Heart left ventricle (tissue), 16 donors: ENCODE results near the gene CTNNA1. TPM values are rescaled to one million over a fixed set of nuclear protein-coding genes. Genes with fewer than 3 reads are reported as not detected.

ENCODE experiments used
- ATAC-seq, 4 donors: fragments of 200-7000 bp; cut with Tn5 transposase; one replicate each; pipeline ENCODE4 v1.9.1; 2020 to 2022; ENCODE audit warnings: moderate library complexity in 4 of 4, mild to moderate bottlenecking in 3 of 4, moderate number of reproducible peaks in 1 of 4
- DNase-seq, 5 donors: peaks; one replicate each; pipeline ENCODE4 v3.0.0-alpha.2; 2020
- H3K27ac ChIP-seq, 12 donors: fragments of 200-600 bp; sonication (generic) in 4 of 12; one replicate each; pipeline versions ENCODE4 v1.5.0 to v1.8.0; 2016 to 2022; ENCODE audit warnings: mild to moderate bottlenecking in 2 of 12
- H3K27me3 ChIP-seq, 9 donors: fragments of 200-600 bp; sonication (generic) in 2 of 9; one replicate each; pipeline versions ENCODE4 v1.5.1 to v1.8.0; 2016 to 2022; ENCODE audit warnings: mild to moderate bottlenecking in 3 of 9
- H3K36me3 ChIP-seq, 9 donors: fragments of 200-600 bp; sonication (generic) in 2 of 9; one replicate each; pipeline versions ENCODE4 v1.5.0 to v1.8.0; 2018 to 2022; ENCODE audit warnings: mild to moderate bottlenecking in 2 of 9
- H3K4me1 ChIP-seq, 12 donors: fragments of 200-600 bp; sonication (generic) in 4 of 12; one replicate each; pipeline versions ENCODE4 v1.5.0 to v1.8.0; 2016 to 2022; ENCODE audit warnings: mild to moderate bottlenecking in 3 of 12
- H3K4me3 ChIP-seq, 12 donors: fragments of 200-600 bp; sonication (generic) in 4 of 12; one replicate each; pipeline versions ENCODE4 v1.5.0 to v1.8.0; 2017 to 2022; ENCODE audit warnings: mild to moderate bottlenecking in 9 of 12, moderate library complexity in 4 of 12
- H3K9me3 ChIP-seq, 12 donors: fragments of 200-600 bp; sonication (generic) in 4 of 12; one replicate each; pipeline versions ENCODE4 v1.5.0 to v1.8.0; 2016 to 2022; ENCODE audit warnings: mild to moderate bottlenecking in 1 of 12
- POLR2A ChIP-seq, 2 donors: fragments of 450-650 bp; IDR thresholded peaks; one replicate each; pipeline ENCODE4 v1.6.1; 2017; ENCODE audit warnings: antibody characterized with exemption in 2 of 2, mild to moderate bottlenecking in 2 of 2, moderate library complexity in 2 of 2
- WGBS, 4 donors: extraction: QIAGEN DNeasy Blood & Tissue Kit in 2 of 4; methylation state at CpG; one replicate each; pipeline versions ENCODE4 v1.1.5 to v1.1.7; 2013 to 2018; 5-methylcytosine and 5-hydroxymethylcytosine counted together
- intact Hi-C, 10 donors: fragments of 100-400 bp; cut with DNase I; formaldehyde crosslinking; loops; one replicate each; pipeline versions ENCODE4 v1.11.1 to v1.14.2; 2022
- polyA plus RNA-seq, 2 donors: library from polyadenylated mRNA; stranded (reverse); fragments of 200-250 nt; gene quantifications; one replicate each; pipeline ENCODE4 v1.2.3, GENCODE V29; 2013
- total RNA-seq, 9 donors: library from RNA; depleted of rRNA in 2 of 9; stranded (reverse); fragments of >200 nt in 2 of 9; fragmentation: NEBNext Ultra II Directional in 3 of 9; extraction: Animal tissue kit (Norgen Biotek cat#: 25700) in 3 of 9; gene quantifications; one replicate each; pipeline versions ENCODE4 v1.1.0 to v1.2.4, GENCODE V29; 2016 to 2023
- TF ChIP-seq, protein P1 (sequence below), 12 donors: fragments of 200-600 bp; sonication (generic) in 4 of 12; IDR thresholded peaks; one replicate each; pipeline versions ENCODE4 v1.5.0 to v1.8.0; 2018 to 2022; ENCODE audit warnings: antibody characterized with exemption in 12 of 12, mild to moderate bottlenecking in 5 of 12
- donor health status: ischemic (EF 13 %, LVEDD 7.1; RV severe dilation, severe dysfunction).
- donor health status: healthy with polysubstance abuse.
- donor health status: DM: no; HTN: yes; CAD: no.
- donor health status: DM: no; HTN: no; CAD: no.
- donor health status: ischemic (EF 25% LVEDD 6.9; RV normal size, moderate dysfunction).
- donor health status: ischemic (EF 25% LVEDD 5.7; RV mildly dilated, moderate dysfunction).
- donor health status: healthy.
- donor health status: DM: yes; HTN: yes; CAD: no.
- donor health status: ischemic (EF 35%, LVEDD 5.7; RV mildly dilated, moderate dysfunction).
- donor health status: nonischemic (EF 11% LVEDD 7.7; RV severe dilation, severe dysfunction).
- donor health status: DM: yes; HTN: yes; CAD: no.
- donor health status: PGD.
- donor health status: ischemic (EF 29% LVEDD 5.4; RV normal size, mild dysfunction).
- donor health status: nonischemic (EF 23%, LVEDD 6.1; RV moderate dilation, normal function).

The CTNNA1 gene
- total and polyA plus RNA-seq, 11 donors, result 140 to 460 (median 399) TPM

DNA sequence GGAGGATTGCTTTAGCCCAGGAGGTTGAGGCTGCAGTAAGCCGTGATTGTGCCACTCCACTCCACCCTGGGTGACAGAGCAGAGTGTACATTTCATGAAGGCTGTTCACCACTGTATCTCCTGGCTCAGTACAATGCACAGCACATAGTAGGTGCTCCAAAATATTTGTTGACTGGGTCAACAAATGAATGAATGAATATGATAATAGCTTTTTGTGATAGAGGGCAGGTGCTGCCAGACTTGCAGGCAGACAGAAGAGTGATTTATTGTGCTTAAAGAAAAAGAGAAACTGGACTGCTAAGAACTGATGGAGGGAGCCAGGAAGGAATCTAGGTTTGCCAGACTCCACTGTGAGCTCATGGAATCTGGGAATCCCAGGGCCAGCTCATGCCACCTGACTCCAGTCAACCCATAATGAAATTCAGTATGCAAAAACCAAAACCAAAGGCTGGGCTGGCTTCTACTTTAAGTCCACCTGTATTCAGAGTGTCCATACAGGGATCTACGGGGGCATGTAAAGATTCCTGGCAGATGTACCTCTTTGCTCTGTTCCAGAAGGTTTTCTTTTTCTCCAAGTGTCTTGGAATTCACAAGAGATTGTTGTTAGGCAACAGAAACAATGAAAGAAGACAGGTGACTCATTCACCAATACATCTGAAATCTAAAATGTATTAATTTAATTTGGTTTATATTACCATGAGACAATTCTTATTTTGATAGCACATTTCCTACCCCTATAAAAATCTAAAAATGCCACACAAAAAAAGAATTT lies 15.5 kb upstream of the CTNNA1 start:
- no peaks in the 10 kb centered on the region for H3K36me3 ChIP-seq
- intact Hi-C loops, result no loop called here
- no peak for DNase-seq
- 85 to 96% (median 92%) methylated on average over 1 to 2 of the region's 2 CpGs for WGBS, 4 donors
- H3K27ac ChIP-seq, result no peak overlapping the region
- TF ChIP-seq, protein P1, sequence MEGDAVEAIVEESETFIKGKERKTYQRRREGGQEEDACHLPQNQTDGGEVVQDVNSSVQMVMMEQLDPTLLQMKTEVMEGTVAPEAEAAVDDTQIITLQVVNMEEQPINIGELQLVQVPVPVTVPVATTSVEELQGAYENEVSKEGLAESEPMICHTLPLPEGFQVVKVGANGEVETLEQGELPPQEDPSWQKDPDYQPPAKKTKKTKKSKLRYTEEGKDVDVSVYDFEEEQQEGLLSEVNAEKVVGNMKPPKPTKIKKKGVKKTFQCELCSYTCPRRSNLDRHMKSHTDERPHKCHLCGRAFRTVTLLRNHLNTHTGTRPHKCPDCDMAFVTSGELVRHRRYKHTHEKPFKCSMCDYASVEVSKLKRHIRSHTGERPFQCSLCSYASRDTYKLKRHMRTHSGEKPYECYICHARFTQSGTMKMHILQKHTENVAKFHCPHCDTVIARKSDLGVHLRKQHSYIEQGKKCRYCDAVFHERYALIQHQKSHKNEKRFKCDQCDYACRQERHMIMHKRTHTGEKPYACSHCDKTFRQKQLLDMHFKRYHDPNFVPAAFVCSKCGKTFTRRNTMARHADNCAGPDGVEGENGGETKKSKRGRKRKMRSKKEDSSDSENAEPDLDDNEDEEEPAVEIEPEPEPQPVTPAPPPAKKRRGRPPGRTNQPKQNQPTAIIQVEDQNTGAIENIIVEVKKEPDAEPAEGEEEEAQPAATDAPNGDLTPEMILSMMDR (IDR thresholded peaks at IDR 0.05), result no peak
- TF ChIP-seq POLR2A (IDR thresholded peaks at IDR 0.05), result no peak
- peaks cover 0 to 14% (median 0%) of the 10 kb centered on the region in 12 donors for H3K4me1 ChIP-seq
- ATAC-seq, result no peak
- H3K27me3 ChIP-seq, result no peaks in the 10 kb centered on the region
- no peaks in the 10 kb centered on the region for H3K9me3 ChIP-seq
- H3K4me3 ChIP-seq, result no peak overlapping the region

DNA sequence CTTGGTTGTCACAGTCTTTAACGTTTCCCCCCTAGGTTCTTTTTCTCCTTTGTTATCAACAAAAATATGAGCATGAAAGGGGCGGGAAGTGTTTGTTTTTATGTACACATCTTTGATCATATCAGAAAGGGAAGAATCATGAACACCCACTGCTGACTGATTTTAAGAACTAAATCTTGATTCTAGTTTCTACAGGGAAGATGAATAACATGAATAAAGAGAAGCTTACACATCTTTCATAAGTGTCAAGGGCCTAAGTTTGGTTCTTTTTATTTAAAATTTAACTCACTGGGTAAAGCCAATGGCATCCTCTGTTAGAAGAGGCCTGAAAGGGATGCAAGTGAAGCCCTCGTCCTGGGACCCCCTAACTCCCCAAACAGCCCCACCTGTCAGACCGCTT lies 14.8 kb upstream of the CTNNA1 start:
- no peak for ATAC-seq
- no peaks in the 10 kb centered on the region for H3K9me3 ChIP-seq
- H3K27me3 ChIP-seq, result no peaks in the 10 kb centered on the region
- DNase-seq, result no peak
- 81 to 89% (median 84%) methylated on average over 4 of the region's 4 CpGs for WGBS, 4 donors
- no peak overlapping the region for H3K27ac ChIP-seq
- intact Hi-C loops, result no loop called here
- no peaks in the 10 kb centered on the region for H3K36me3 ChIP-seq
- H3K4me3 ChIP-seq, result no peak overlapping the region
- TF ChIP-seq POLR2A (IDR thresholded peaks at IDR 0.05), result no peak
- TF ChIP-seq, protein P1 (IDR thresholded peaks at IDR 0.05), result no peak
- H3K4me1 ChIP-seq, result peaks cover 0 to 14% (median 0%) of the 10 kb centered on the region in 12 donors

DNA sequence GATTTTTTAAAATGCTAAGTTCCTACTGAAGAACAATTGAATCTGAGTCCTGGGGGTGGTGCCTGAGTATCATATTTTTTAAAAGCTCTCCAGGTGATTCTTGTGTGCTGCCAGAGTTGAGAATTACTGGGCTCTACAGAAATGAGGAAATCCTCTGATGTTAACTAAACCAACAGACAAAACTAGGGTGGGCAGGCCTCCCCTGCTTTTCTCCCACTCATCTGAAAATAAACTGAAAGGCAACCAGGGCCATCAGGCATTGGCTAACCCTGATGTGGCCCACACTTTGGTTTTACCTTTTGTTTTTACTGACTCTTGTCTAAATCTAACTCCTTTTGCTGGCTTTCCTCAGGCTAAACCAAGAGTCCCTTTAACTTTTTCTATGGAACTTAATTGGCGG lies 13.3 kb upstream of the CTNNA1 start:
- ATAC-seq, result no peak
- Histone ChIP-seq H3K9me3 (no peaks in the 10 kb centered on the region), H3K27me3 (no peaks in the 10 kb centered on the region), H3K4me1 (peaks cover 0 to 14% (median 0%) of the 10 kb centered on the region in 12 donors), H3K27ac (no peak overlapping the region), H3K36me3 (no peaks in the 10 kb centered on the region), H3K4me3 (no peak overlapping the region)
- intact Hi-C loops, result loop anchor here in 1 of 10 donors (10.0 kb wide), 1 partner anchor 525 kb away; no protein-coding TSS in a partner anchor
- TF ChIP-seq POLR2A (IDR thresholded peaks at IDR 0.05), result no peak
- TF ChIP-seq, protein P1 (IDR thresholded peaks at IDR 0.05), result no peak
- DNase-seq, result no peak
- 96 to 100% (median 97%) methylated on average over 1 of the region's 1 CpG for WGBS, 4 donors

DNA sequence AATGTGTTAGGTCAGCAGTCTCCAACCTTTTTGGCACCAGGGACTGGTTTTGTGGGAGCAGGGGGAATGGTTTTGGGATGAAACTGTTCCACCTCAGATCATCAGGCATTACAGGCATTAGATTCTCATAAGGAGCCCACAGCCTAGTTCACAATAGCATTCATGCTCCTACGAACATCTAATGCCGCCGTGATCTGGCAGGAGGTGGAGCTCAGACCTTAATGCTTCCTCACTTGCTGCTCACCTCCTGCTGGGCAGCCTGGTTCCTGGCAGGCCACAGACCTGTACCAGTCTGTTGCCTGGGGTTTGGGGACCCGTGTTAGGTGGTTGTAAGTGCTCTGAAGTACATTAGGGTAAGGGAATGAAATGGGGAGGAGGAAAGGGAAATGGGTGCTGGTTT lies 9.7 kb upstream of the CTNNA1 start:
- ATAC-seq, result no peak
- no peaks in the 10 kb centered on the region for H3K9me3 ChIP-seq

More for the DNA sequence above, 9.7 kb upstream of the CTNNA1 start:
- Histone ChIP-seq H3K4me3 (no peak overlapping the region), H3K27me3 (no peaks in the 10 kb centered on the region), H3K36me3 (no peaks in the 10 kb centered on the region), H3K4me1 (peaks cover 0 to 14% (median 0%) of the 10 kb centered on the region in 12 donors), H3K27ac (no peak overlapping the region)
- TF ChIP-seq, protein P1 (IDR thresholded peaks at IDR 0.05), result no peak
- no peak for TF ChIP-seq POLR2A (IDR thresholded peaks at IDR 0.05)
- no peak for DNase-seq
- 79 to 83% (median 81%) methylated on average over 4 of the region's 4 CpGs for WGBS, 4 donors
- intact Hi-C loops, result loop anchor here in 1 of 10 donors (10.0 kb wide), 1 partner anchor 521 kb away; no protein-coding TSS in a partner anchor
